CD1c-positive myeloid dendritic cell (primary cell): Measurements from ENCODE around the gene NADSYN1.

Experiments
- DNase-seq: peaks from one replicate; pipeline ENCODE4 v3.0.0-alpha.2; 2016; ENCODE audit errors: extremely low spot score

NADSYN1 gene

GRCh38 chr11:71451596-71452198 lies 1.3 kb upstream of the NADSYN1 start:
- no peak for DNase-seq

- peak; percentile 85 for DNase-seq
Observed at GRCh38 chr11:71452199-71453036, 585 bp upstream of the NADSYN1 start.

GRCh38 chr11:71453918-71454304 lies 908 bp downstream of the NADSYN1 start:
- no peak for DNase-seq

- no peak for DNase-seq
Observed at GRCh38 chr11:71454470-71455113, 1.6 kb downstream of the NADSYN1 start.

GRCh38 chr11:71456294-71456693 lies 3.3 kb downstream of the NADSYN1 start:
- DNase-seq = no peak

GRCh38 chr11:71456831-71457230 lies 3.8 kb downstream of the NADSYN1 start:
- DNase-seq = no peak

- DNase-seq = no peak
Observed at GRCh38 chr11:71458146-71459070, 5.4 kb downstream of the NADSYN1 start.

- DNase-seq = no peak
Observed at GRCh38 chr11:71459076-71459766, 6.2 kb downstream of the NADSYN1 start.

GRCh38 chr11:71459767-71460320 lies 6.8 kb downstream of the NADSYN1 start:
- DNase-seq = no peak

- no peak for DNase-seq
Observed at GRCh38 chr11:71461696-71462095, 8.7 kb downstream of the NADSYN1 start.

- DNase-seq = no peak
Observed at GRCh38 chr11:71462726-71463125, 9.7 kb downstream of the NADSYN1 start.

- DNase-seq = no peak
Observed at GRCh38 chr11:71463331-71464211, 10.6 kb downstream of the NADSYN1 start.

- no peak for DNase-seq
Observed at GRCh38 chr11:71465054-71465453, 12.1 kb downstream of the NADSYN1 start.

GRCh38 chr11:71466358-71466757 lies 13.4 kb downstream of the NADSYN1 start:
- no peak for DNase-seq

- DNase-seq = no peak
Observed at GRCh38 chr11:71467164-71467563, 14.2 kb downstream of the NADSYN1 start.

- DNase-seq = no peak
Observed at GRCh38 chr11:71470946-71471345, 17.9 kb downstream of the NADSYN1 start.

- DNase-seq = no peak
Observed at GRCh38 chr11:71472357-71472885, 19.4 kb downstream of the NADSYN1 start.

- DNase-seq = no peak
Observed at GRCh38 chr11:71472941-71473792, 20.2 kb downstream of the NADSYN1 start.

- no peak for DNase-seq
Observed at GRCh38 chr11:71473793-71474080, 20.7 kb downstream of the NADSYN1 start.
